ENCODE results near the gene MANBA.

MANBA gene

GRCh38 chr4:102696758-102697157 lies 64.0 kb downstream of the MANBA start:
- H3K4me3 ChIP-seq (ENCODE audit: low read depth, low read length): no peak overlapping the region
- POLR2A ChIA-PET: interaction anchor here (0.9 kb wide), 1 partner anchor 131 kb away, joined by 3 read pairs; the partner anchor contains the start of gene UBE2D3
- no peak overlapping the region for H3K27ac ChIP-seq (ENCODE audit: extremely low read depth, low read depth, low read length)
- TF ChIP-seq HOXD13 (CRISPR knock-in tag; IDR thresholded peaks at IDR 0.05; ENCODE audit: borderline replicate concordance): no peak
- CTCF ChIA-PET: interaction anchor here (0.7 to 1.0 kb wide), 2 partner anchors 8 to 12 kb away, joined by 3 to 4 read pairs; no protein-coding TSS in a partner anchor
- no peaks in the 10 kb centered on the region for H3K4me1 ChIP-seq (ENCODE audit: control insufficient read depth, insufficient read depth, low read length)
- no peaks in the 10 kb centered on the region for H3K9me3 ChIP-seq (ENCODE audit: control insufficient read depth, insufficient read depth, low read depth, low read length)
- peaks cover 0 to 3% of the 10 kb centered on the region in 2 experiments; a peak in 1 of 3 replicates for H3K36me3 ChIP-seq (ENCODE audit: control insufficient read depth in 2 of 2, insufficient read depth in 1 of 2, low read length in 2 of 2)

GRCh38 chr4:102694791-102695190 lies 66.0 kb downstream of the MANBA start:
- Histone ChIP-seq H3K4me3 (ENCODE audit: low read depth, low read length) (no peak overlapping the region), H3K4me1 (ENCODE audit: control insufficient read depth, insufficient read depth, low read length) (no peaks in the 10 kb centered on the region), H3K27ac (ENCODE audit: extremely low read depth, low read depth, low read length) (no peak overlapping the region), H3K9me3 (ENCODE audit: control insufficient read depth, insufficient read depth, low read depth, low read length) (no peaks in the 10 kb centered on the region), H3K36me3 (ENCODE audit: control insufficient read depth in 2 of 2, insufficient read depth in 1 of 2, low read length in 2 of 2) (peaks cover 0 to 7% of the 10 kb centered on the region in 2 experiments; a peak in 2 of 3 replicates)
- TF ChIP-seq ZNF2 (tag by site-specific recombination; IDR thresholded peaks at IDR 0.05) (no peak), ZNF792 (tag by site-specific recombination; IDR thresholded peaks at IDR 0.05) (no peak), GFI1B (tag by site-specific recombination; IDR thresholded peaks at IDR 0.05) (no peak), ZNF571 (tag by site-specific recombination; IDR thresholded peaks at IDR 0.05) (no peak), BCL6B (tag by site-specific recombination; IDR thresholded peaks at IDR 0.05) (no peak), HOXD13 (CRISPR knock-in tag; IDR thresholded peaks at IDR 0.05; ENCODE audit: borderline replicate concordance) (no peak), SETDB1 (IDR thresholded peaks at IDR 0.05; ENCODE audit: insufficient read length, low read length) (no peak), ZNF621 (tag by site-specific recombination; IDR thresholded peaks at IDR 0.05) (no peak), OSR2 (tag by site-specific recombination; IDR thresholded peaks at IDR 0.05) (no peak)
- CTCF ChIA-PET: no interaction called here
- POLR2A ChIA-PET: no interaction called here

- Histone ChIP-seq H3K4me1 (ENCODE audit: control insufficient read depth, insufficient read depth, low read length) (no peaks in the 10 kb centered on the region), H3K36me3 (ENCODE audit: control insufficient read depth in 2 of 2, insufficient read depth in 1 of 2, low read length in 2 of 2) (peaks cover 0 to 9% of the 10 kb centered on the region in 2 experiments; a peak in 2 of 3 replicates), H3K27ac (ENCODE audit: extremely low read depth, low read depth, low read length) (no peak overlapping the region), H3K4me3 (ENCODE audit: low read depth, low read length) (no peak overlapping the region), H3K9me3 (ENCODE audit: control insufficient read depth, insufficient read depth, low read depth, low read length) (no peaks in the 10 kb centered on the region)
- CTCF ChIA-PET: no interaction called here
- POLR2A ChIA-PET: no interaction called here
- TF ChIP-seq SCRT2 (tag by site-specific recombination; IDR thresholded peaks at IDR 0.05) (no peak), ZNF513 (tag by site-specific recombination; IDR thresholded peaks at IDR 0.05) (no peak), GLI4 (tag by site-specific recombination; IDR thresholded peaks at IDR 0.05) (no peak)
These were observed 66.9 kb downstream of the MANBA start for GRCh38 chr4:102693861-102694260.

- ChIA-PET POLR2A (interaction anchor here (1.8 kb wide), 1 partner anchor 134 kb away, joined by 3 read pairs; the partner anchor contains the start of gene UBE2D3), CTCF (no interaction called here)
- H3K36me3 ChIP-seq (ENCODE audit: control insufficient read depth in 2 of 2, insufficient read depth in 1 of 2, low read length in 2 of 2): peaks cover 0 to 11% of the 10 kb centered on the region in 2 experiments; a peak in 2 of 3 replicates
- no peak overlapping the region for H3K4me3 ChIP-seq (ENCODE audit: low read depth, low read length)
- H3K27ac ChIP-seq (ENCODE audit: extremely low read depth, low read depth, low read length): no peak overlapping the region
- H3K4me1 ChIP-seq (ENCODE audit: control insufficient read depth, insufficient read depth, low read length): no peaks in the 10 kb centered on the region
- no peaks in the 10 kb centered on the region for H3K9me3 ChIP-seq (ENCODE audit: control insufficient read depth, insufficient read depth, low read depth, low read length)
- TF ChIP-seq ZNF701 (tag by site-specific recombination; IDR thresholded peaks at IDR 0.05) (no peak), ZNF26 (tag by site-specific recombination; IDR thresholded peaks at IDR 0.05) (no peak), SP3 (tag by site-specific recombination; IDR thresholded peaks at IDR 0.05) (no peak), KLF10 (tag by site-specific recombination; IDR thresholded peaks at IDR 0.05) (no peak), ZFP37 (tag by site-specific recombination; IDR thresholded peaks at IDR 0.05) (no peak), ZNF362 (tag by site-specific recombination; IDR thresholded peaks at IDR 0.05) (no peak), ZNF544 (tag by site-specific recombination; IDR thresholded peaks at IDR 0.05) (no peak)
These were observed 67.4 kb downstream of the MANBA start for GRCh38 chr4:102693262-102693850.
